Measurements from ENCODE around the gene AP5B1. TPM values are rescaled to one million over a fixed set of nuclear protein-coding genes. Genes with fewer than 3 reads are reported as not detected.

Gene AP5B1
- total RNA-seq, 1 experiment from 2014 or later = 9.4 TPM

- no peak overlapping the region for H3K27ac ChIP-seq (ENCODE audit: insufficient read length, low read depth, low read length)
- H2BK12ac ChIP-seq (ENCODE audit: insufficient read length, low read depth, low read length) = no peak overlapping the region
- no peak overlapping the region for H2BK120ac ChIP-seq (ENCODE audit: low read depth, low read length, poor library complexity, severe bottlenecking)
- no peak for TF ChIP-seq CTCF (conservative IDR thresholded peaks at IDR 0.05)
- Mint-ChIP-seq H3K27me3 (ENCODE audit: low read depth) (peaks cover 35% of the 10 kb centered on the region), H3K36me3 (ENCODE audit: insufficient read depth in 1 of 3, low read depth in 3 of 3) (no peaks in the 10 kb centered on the region; a peak in 1 of 7 replicates), H3K4me1 (no peaks in the 10 kb centered on the region), H3K9me3 (no peaks in the 10 kb centered on the region), H3K27ac (no peak overlapping the region), H3K4me3 (no peak overlapping the region)
- H3K56ac ChIP-seq (ENCODE audit: insufficient read length, low read depth, low read length) = no peak overlapping the region
- H3K27me3 ChIP-seq (ENCODE audit: insufficient read depth, low read length) = no peaks in the 10 kb centered on the region
- H2BK20ac ChIP-seq (ENCODE audit: low read depth, low read length, poor library complexity, severe bottlenecking) = no peak overlapping the region
- no peaks in the 10 kb centered on the region for H3K9me3 ChIP-seq (ENCODE audit: control insufficient read depth, low read depth, low read length)
- H3K14ac ChIP-seq (ENCODE audit: insufficient read depth, low read length) = no peak overlapping the region
- WGBS (ENCODE audit: extremely low coverage, insufficient read length, low lambda C conversion rate) = no CpG with 5 or more reads among the region's 9 CpGs
- no peak overlapping the region for H3K4me2 ChIP-seq (ENCODE audit: insufficient read depth, insufficient read length, low read length)
- H3K9ac ChIP-seq (ENCODE audit: extremely low read depth, insufficient read length, low read length) = no peak overlapping the region
- no peak overlapping the region for H4K91ac ChIP-seq (ENCODE audit: insufficient read length, low read depth, low read length)
- H3T11ph ChIP-seq (ENCODE audit: low read length) = no peak overlapping the region
- no peaks in the 10 kb centered on the region for H3K79me2 ChIP-seq (ENCODE audit: insufficient read depth, low read length)
- no peak overlapping the region for H2AFZ ChIP-seq (ENCODE audit: low read length)
- no peaks in the 10 kb centered on the region for H3K4me1 ChIP-seq (ENCODE audit: insufficient read depth, low read length)
- no peaks in the 10 kb centered on the region for H3K23me2 ChIP-seq (ENCODE audit: insufficient read length, low read depth, low read length, poor library complexity, severe bottlenecking)
- H3K4ac ChIP-seq (ENCODE audit: low read depth, low read length) = no peak overlapping the region
- no peak overlapping the region for H4K8ac ChIP-seq (replicated peaks; ENCODE audit: insufficient read length, low read depth, low read length)
- no peak overlapping the region for H3K18ac ChIP-seq (ENCODE audit: insufficient read length, low read depth, low read length)
- H3K23ac ChIP-seq (ENCODE audit: insufficient read length, low read depth, low read length) = no peak overlapping the region
- H3K79me1 ChIP-seq (ENCODE audit: insufficient read depth, low read depth, low read length, poor library complexity, severe bottlenecking) = no peaks in the 10 kb centered on the region
- no peak overlapping the region for H2AK5ac ChIP-seq (ENCODE audit: insufficient read length, low read length)
- no peak overlapping the region for H2BK15ac ChIP-seq (ENCODE audit: low read depth, low read length)
- H4K20me1 ChIP-seq (ENCODE audit: control insufficient read depth, insufficient read depth, insufficient read length) = no peaks in the 10 kb centered on the region
- H2BK5ac ChIP-seq (ENCODE audit: insufficient read length, low read length) = no peak overlapping the region
- H4K5ac ChIP-seq (ENCODE audit: insufficient read length, low read depth, low read length) = no peak overlapping the region
- no peak for DNase-seq
Measured at GRCh38 chr11:65809496-65809895, 28.7 kb upstream of the AP5B1 start.
